ENCODE results near the gene RHCG. TPM values are rescaled to one million over a fixed set of nuclear protein-coding genes. Genes with fewer than 3 reads are reported as not detected.

RHCG gene
- total and polyA plus RNA-seq, 2 of the 13 experiments (the other 11 are each of a cell fraction or from before 2014, with no cell fraction given) = not detected

GRCh38 chr15:89446255-89446891, 50.0 kb downstream of the RHCG start:
- no peak overlapping the region for H3K9ac ChIP-seq (ENCODE audit: insufficient read depth, low read depth, low read length)
- no peak for ATAC-seq
- no peak overlapping the region for H3K27ac ChIP-seq (ENCODE audit: extremely low read length, insufficient read depth, low read length)
- POLR2A ChIA-PET = no interaction called here
- H2AFZ ChIP-seq (ENCODE audit: low read length) = no peak overlapping the region
- H3K4me1 ChIP-seq (ENCODE audit: insufficient read depth, low read length) = no peaks in the 10 kb centered on the region
- H3K79me2 ChIP-seq (ENCODE audit: insufficient read depth, low read length) = no peaks in the 10 kb centered on the region
- BruUV-seq (replicated peaks) = no TSS peak
- FAIRE-seq = no peak
- H3K9me3 ChIP-seq (ENCODE audit: low read length) = no peaks in the 10 kb centered on the region
- TF ChIP-seq ZNF75D (CRISPR knock-in tag; IDR thresholded peaks at IDR 0.05; ENCODE audit: borderline replicate concordance) = no peak
- TF ChIP-seq SIN3A (IDR thresholded peaks at IDR 0.05; ENCODE audit: borderline replicate concordance, low read depth, low read length) = no peak
- no peak for TF ChIP-seq ZNF776 (CRISPR knock-in tag; IDR thresholded peaks at IDR 0.05)
- no peak for TF ChIP-seq SAFB2 (CRISPR knock-in tag; IDR thresholded peaks at IDR 0.05; ENCODE audit: borderline replicate concordance, low read depth)
- no peak for TF ChIP-seq NAIF1 (CRISPR knock-in tag; IDR thresholded peaks at IDR 0.05; ENCODE audit: borderline replicate concordance)
- TF ChIP-seq ATF7-NPFF (CRISPR knock-in tag; IDR thresholded peaks at IDR 0.05; ENCODE audit: low read depth) = no peak
- no peak for TF ChIP-seq PBX2 (CRISPR knock-in tag; IDR thresholded peaks at IDR 0.05)
- no peak for TF ChIP-seq ZNF256 (CRISPR knock-in tag; conservative IDR thresholded peaks at IDR 0.05)
- TF ChIP-seq ZBTB49 (CRISPR knock-in tag; IDR thresholded peaks at IDR 0.05; ENCODE audit: borderline replicate concordance) = no peak
- no peak for TF ChIP-seq ZNF331 (CRISPR knock-in tag; IDR thresholded peaks at IDR 0.05)
- TF ChIP-seq ZNF576 (CRISPR knock-in tag; IDR thresholded peaks at IDR 0.05) = no peak
- TF ChIP-seq ZBTB1 (CRISPR knock-in tag; IDR thresholded peaks at IDR 0.05; ENCODE audit: borderline replicate concordance) = no peak
- TF ChIP-seq PATZ1 (CRISPR knock-in tag; IDR thresholded peaks at IDR 0.05) = no peak
- TF ChIP-seq MATR3 (CRISPR knock-in tag; IDR thresholded peaks at IDR 0.05) = no peak
- DNase-seq (ENCODE audit: low spot score) = no peak
- intact Hi-C loops (cut with micrococcal nuclease; ENCODE audit: unreplicated experiment) (no loop called here), in situ Hi-C loops (cut with HindIII; ENCODE audit: extremely low pct_ligation_motif_present, low pct_unique_long_range_greater_than_20kb) (no loop called here)
- no peaks in the 10 kb centered on the region for H4K20me1 ChIP-seq (ENCODE audit: insufficient read depth, low read length)
- CTCF ChIA-PET (ENCODE audit: low intra/inter-chr PET ratio, low total read pairs) = no interaction called here
- H3K36me3 ChIP-seq (replicated peaks in 1 of 2; ENCODE audit: control insufficient read depth in 1 of 2, insufficient read depth in 2 of 2, low read length in 2 of 2) = no peaks in the 10 kb centered on the region
- 34% methylated on average over 8 of the region's 9 CpGs for WGBS (ENCODE audit: low lambda C conversion rate)
- no peak overlapping the region for H3K4me2 ChIP-seq (ENCODE audit: low read depth, low read length)
- peaks cover 5 to 31% of the 10 kb centered on the region in 2 experiments; a peak in 4 of 5 replicates for H3K27me3 ChIP-seq (ENCODE audit: control insufficient read depth in 1 of 2, insufficient read depth in 2 of 2, low read length in 2 of 2)
- no peak overlapping the region for H3K4me3 ChIP-seq (replicated peaks in 1 of 3; ENCODE audit: insufficient read depth in 1 of 3, low read depth in 2 of 3, low read length in 3 of 3)
